HL-60 (cell line): Measurements from ENCODE around the gene TMEM131L.

ENCODE experiments used
- DNase-seq, 2 experiments: peaks; one replicate each; pipeline ENCODE4 v3.0.0-alpha.2; 2010 to 2020; ENCODE audit warnings: low read depth in 1 of 2, low spot score in 1 of 2
- H3K27ac ChIP-seq: fragments of 250-450 bp; sonication (Bioruptor Pico); replicated peaks from 2 replicates; pipeline ENCODE4 v1.5.1; 2020; ENCODE audit warnings: mild to moderate bottlenecking, moderate library complexity
- H3K27me3 ChIP-seq: fragments of 250-450 bp; sonication (Bioruptor Pico); 2 replicates; pipeline ENCODE4 v1.5.1; 2021; ENCODE audit warnings: mild to moderate bottlenecking, moderate library complexity; ENCODE audit not compliant: insufficient read depth, poor library complexity, severe bottlenecking
- H3K4me3 ChIP-seq: replicated peaks from 2 replicates; pipeline ENCODE4 v1.5.1; 2011; ENCODE audit warnings: mild to moderate bottlenecking, control low read depth, low read length; ENCODE audit not compliant: insufficient read depth
- GABPA ChIP-seq: IDR thresholded peaks from 2 replicates; pipeline ENCODE4 v1.6.1; 2012; ENCODE audit warnings: low read depth
- POLR2AphosphoS5 ChIP-seq: IDR thresholded peaks from 2 replicates; pipeline ENCODE4 v1.6.1; 2012; ENCODE audit warnings: low read depth
- SPI1 ChIP-seq: IDR thresholded peaks from 2 replicates; pipeline ENCODE4 v1.6.1; 2012; ENCODE audit warnings: low read depth, mild to moderate bottlenecking, borderline replicate concordance
- TF ChIP-seq, protein P1 (sequence below): IDR thresholded peaks from 2 replicates; pipeline ENCODE4 v1.6.1; 2012; ENCODE audit warnings: low read depth; ENCODE audit not compliant: insufficient replicate concordance
- TF ChIP-seq, protein P2 (sequence below): IDR thresholded peaks from one replicate; pipeline ENCODE4 v1.5.1; 2011; ENCODE audit warnings: low read length, control low read depth, inconsistent platforms; ENCODE audit not compliant: insufficient read depth

Gene TMEM131L

DNA sequence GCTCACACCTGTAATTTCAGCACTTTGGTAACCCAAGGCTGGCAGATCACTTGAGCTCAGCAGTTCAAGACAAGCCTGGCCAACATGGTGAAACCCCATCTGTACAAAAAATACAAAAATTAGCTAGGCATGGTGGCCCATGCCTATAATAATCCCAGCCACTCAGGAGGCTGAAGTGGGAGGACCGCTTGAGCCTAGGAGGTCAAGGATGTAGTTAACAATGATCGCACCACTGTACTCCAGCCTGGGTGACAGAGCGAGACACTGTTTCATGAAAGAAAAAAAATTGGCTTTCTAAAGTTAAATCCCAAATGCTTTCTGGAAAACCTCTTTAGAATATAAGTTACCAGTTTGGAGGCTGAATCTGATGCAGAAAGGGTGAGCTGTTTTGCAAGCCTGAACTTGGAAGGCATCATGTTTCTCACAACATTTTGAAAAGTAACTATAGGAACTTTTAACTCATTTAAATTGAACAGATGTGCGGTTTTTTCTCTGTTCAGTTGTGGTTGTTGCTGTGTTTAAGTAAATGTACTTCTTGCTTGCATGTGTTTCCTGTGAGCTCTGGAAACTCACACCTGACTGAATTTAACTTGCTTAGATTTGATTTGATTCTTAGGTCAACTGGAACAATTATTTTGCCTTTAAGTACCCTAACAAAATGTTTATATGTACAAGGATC, 39.8 kb upstream of the TMEM131L start:
- no peak for TF ChIP-seq SPI1
- TF ChIP-seq, protein P1, sequence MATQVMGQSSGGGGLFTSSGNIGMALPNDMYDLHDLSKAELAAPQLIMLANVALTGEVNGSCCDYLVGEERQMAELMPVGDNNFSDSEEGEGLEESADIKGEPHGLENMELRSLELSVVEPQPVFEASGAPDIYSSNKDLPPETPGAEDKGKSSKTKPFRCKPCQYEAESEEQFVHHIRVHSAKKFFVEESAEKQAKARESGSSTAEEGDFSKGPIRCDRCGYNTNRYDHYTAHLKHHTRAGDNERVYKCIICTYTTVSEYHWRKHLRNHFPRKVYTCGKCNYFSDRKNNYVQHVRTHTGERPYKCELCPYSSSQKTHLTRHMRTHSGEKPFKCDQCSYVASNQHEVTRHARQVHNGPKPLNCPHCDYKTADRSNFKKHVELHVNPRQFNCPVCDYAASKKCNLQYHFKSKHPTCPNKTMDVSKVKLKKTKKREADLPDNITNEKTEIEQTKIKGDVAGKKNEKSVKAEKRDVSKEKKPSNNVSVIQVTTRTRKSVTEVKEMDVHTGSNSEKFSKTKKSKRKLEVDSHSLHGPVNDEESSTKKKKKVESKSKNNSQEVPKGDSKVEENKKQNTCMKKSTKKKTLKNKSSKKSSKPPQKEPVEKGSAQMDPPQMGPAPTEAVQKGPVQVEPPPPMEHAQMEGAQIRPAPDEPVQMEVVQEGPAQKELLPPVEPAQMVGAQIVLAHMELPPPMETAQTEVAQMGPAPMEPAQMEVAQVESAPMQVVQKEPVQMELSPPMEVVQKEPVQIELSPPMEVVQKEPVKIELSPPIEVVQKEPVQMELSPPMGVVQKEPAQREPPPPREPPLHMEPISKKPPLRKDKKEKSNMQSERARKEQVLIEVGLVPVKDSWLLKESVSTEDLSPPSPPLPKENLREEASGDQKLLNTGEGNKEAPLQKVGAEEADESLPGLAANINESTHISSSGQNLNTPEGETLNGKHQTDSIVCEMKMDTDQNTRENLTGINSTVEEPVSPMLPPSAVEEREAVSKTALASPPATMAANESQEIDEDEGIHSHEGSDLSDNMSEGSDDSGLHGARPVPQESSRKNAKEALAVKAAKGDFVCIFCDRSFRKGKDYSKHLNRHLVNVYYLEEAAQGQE: no peak
- TF ChIP-seq, protein P2, sequence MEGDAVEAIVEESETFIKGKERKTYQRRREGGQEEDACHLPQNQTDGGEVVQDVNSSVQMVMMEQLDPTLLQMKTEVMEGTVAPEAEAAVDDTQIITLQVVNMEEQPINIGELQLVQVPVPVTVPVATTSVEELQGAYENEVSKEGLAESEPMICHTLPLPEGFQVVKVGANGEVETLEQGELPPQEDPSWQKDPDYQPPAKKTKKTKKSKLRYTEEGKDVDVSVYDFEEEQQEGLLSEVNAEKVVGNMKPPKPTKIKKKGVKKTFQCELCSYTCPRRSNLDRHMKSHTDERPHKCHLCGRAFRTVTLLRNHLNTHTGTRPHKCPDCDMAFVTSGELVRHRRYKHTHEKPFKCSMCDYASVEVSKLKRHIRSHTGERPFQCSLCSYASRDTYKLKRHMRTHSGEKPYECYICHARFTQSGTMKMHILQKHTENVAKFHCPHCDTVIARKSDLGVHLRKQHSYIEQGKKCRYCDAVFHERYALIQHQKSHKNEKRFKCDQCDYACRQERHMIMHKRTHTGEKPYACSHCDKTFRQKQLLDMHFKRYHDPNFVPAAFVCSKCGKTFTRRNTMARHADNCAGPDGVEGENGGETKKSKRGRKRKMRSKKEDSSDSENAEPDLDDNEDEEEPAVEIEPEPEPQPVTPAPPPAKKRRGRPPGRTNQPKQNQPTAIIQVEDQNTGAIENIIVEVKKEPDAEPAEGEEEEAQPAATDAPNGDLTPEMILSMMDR: no peak
- H3K27me3 ChIP-seq: no peaks in the 10 kb centered on the region
- DNase-seq: no peak
- no peak overlapping the region for H3K4me3 ChIP-seq
- H3K27ac ChIP-seq: no peak overlapping the region

DNA sequence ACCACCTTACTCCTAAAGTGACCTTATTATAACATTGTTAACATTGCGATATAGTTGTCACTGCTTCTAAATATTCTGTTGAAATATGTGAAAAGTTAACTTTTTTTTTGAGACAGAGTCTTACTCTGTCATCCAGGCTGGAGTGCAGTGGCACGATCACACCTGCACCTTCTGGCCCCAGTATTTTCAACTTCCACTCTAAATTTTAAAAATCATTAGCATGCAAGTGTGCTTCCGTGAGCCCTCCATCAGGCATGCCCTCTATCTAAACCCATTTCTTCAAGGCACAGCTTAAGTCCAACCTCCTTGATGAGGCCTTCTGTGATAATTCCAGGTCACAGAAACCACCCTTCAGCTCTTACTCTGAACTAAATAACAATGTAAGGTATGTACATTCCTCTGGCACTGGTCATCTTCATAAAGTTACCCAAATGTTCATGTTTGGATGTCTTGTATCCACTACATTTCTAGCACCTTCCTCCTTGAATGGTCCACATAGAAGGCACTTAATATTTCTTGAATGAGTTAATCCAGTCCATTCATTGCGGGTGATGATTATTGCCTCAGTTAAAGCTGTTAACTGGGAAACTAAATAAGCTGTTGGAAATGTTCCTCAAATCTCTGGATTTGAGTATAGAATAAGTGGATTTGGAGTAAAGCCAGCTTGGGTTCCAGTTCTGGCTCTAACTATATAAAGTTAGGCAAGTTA, 38.6 kb upstream of the TMEM131L start:
- Histone ChIP-seq H3K4me3 (no peak overlapping the region), H3K27me3 (no peaks in the 10 kb centered on the region), H3K27ac (no peak overlapping the region)
- no peak for DNase-seq
- TF ChIP-seq, protein P2: no peak
- no peak for TF ChIP-seq POLR2AphosphoS5
- TF ChIP-seq GABPA: no peak
- TF ChIP-seq, protein P1: no peak

DNA sequence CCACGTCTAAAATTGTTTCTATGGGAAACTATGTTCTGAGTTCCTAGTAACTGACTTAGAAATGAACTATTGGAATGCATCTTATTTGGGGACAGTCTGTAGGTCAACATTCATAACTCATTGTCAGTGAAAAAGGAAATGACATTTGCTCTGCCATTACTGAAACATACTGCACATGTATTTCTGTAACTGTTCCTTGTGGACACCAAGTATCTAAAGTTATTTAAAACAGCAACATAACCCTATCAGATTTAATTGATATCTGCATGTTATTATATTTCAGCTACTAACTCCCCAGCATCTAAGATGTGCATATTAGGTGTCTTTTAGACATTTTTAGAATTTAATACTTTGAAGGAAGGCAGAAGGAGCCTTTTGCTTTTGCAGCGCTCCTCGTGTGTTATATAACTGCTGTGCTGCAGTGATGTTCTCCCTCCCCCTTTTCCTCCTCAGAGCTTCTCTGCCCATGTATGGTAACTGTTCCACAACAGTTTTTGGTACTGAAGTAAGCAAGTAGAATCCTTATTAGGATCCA, 37.2 kb upstream of the TMEM131L start:
- Histone ChIP-seq H3K27ac (no peak overlapping the region), H3K27me3 (no peaks in the 10 kb centered on the region), H3K4me3 (no peak overlapping the region)
- TF ChIP-seq GABPA: no peak
- no peak for TF ChIP-seq SPI1
- TF ChIP-seq, protein P2: no peak
- TF ChIP-seq POLR2AphosphoS5: no peak
- TF ChIP-seq, protein P1: no peak
- no peak for DNase-seq
